Activated CD4-positive, alpha-beta T cell treated with anti-CD3 and anti-CD28 coated beads, Interleukin-2, amount 50 U/mL, for 16 hours (primary cell): ENCODE data around the gene EXOC3L4.
A peak's percentile ranks its signal among the peaks of the same experiment; 100 is the strongest.
"Not testable (repeated sequence)": the region's sequence is repeated elsewhere in the genome, so short reads cannot be mapped to it uniquely, and the experiment has no call there.

Source experiments
- DNase-seq: peaks from one replicate; pipeline ENCODE4 v3.0.0-alpha.2; 2020

Gene EXOC3L4

DNA sequence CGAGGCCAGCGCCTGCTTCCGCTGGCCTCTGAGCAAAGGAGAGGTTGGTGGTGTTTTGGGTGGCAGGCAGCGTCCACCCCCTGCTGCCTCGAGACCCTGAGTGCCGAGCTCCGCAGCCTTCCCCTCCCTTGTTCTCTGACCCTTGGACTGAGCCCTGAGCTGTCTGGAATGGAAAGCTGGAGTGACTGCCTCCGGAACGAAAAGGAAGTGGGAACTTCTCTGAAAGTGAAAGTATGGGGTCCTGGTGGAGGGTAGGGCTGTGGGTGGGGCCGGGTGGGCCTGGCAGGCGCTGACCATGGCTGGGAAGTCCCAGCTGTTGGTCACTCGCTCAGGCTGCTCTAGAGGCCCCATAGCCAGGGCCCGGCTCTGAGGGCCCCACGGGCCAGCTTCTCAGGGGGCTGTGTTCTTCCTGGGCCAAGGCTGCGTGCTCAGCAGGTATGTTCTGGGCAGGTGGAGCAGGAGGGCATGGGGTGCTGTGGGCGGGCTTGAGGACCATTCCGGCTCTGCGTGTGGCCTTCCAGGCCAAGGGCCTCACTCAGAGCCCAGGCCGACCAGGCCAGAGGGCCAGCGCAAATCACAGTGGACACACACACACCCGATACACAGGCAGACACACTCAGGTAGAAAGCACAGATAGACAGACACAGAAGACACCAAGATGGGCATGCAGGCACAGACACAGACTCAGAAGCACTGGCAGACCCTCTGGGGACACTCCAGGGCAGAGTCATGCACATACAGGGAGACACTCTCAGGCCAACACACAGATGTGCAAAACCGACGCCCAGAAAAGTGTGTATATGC is at the start of gene EXOC3L4:
Gene EXOC3L4, plus strand, starts transcription at position 320 of the 804 bp plus-strand sequence. CDS start 5,495 bp downstream, outside the sequence.
- DNase-seq: no peak

DNA sequence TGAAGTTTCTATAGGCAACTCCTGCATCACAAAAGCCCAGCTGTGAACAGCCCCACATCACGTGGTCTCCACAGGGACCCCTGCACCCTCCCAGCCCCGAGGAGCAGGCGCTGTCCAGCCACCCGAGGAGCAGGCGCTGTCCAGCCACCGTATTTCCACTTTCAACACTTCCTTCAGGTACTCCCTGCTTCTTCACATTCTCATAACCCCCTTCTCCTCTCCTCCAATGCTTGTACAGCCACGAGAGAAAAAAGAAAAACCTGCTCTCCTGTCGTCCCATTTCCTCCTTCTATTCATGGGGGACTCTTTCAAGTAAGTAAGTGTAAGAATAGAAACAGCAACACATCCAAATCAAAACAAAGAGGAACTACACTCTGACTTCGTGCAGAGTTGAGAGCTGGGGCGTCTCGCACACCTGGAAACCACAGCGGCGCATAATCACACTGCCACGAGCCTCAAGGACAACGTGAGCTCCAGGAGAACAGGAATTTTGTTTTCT is 49.1 kb upstream of the EXOC3L4 start:
- no peak for DNase-seq

DNA sequence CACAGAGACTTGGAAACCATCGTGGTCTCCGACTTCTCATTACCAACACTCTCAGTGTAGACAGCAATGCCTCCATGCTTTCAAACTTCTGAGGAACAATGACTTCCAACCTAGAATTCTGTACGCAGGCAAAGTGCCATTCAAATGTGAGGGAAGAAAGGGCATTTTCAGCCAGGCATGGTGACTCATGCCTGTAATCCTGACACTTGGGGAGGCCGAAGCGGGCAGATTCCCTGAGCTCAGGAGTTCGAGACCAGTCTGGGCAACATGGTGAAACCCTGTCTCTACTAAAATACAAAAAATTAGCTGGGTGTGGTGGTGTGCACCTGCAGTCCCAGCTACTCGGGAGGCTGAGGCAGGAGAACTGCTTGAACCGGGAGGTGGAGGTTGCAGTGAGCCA is 47.1 kb upstream of the EXOC3L4 start:
- not testable (repeated sequence) for DNase-seq

DNA sequence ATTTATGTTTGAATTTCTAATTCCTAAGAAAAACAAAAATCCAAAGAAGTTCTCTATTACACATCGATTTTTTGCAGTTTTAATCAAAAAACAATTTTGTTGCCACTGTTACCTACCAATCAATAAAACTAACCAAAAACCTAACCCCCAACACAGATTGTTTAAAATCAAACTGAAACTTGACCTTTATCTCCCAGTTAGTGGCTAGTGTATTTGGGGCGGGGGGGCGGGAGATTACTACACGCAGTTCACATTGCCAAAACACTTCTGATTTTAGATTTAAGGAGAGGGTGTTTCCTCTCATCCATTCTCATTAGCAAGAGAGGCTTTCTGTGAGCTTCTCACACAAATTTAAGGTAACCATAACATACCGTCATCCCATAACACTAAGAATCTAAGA is 43.6 kb upstream of the EXOC3L4 start:
- no peak for DNase-seq

DNA sequence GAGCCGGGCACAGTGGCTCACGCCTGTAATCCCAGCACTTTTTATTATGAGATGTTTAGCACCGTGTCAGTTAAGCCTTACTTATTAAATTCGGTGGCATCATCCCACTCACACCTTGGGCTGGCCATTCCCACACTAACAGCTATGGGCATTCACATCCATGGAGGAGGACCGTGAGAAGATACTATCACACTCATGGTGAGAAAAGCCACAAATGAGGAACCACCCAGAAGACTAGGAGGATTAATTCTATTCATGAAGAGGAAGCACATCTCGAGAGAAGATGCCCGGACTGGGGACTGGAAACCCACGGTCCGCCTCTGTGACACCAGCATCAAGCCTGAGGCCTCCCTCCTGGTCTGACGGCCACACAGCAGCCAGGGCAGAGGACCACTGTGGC is 42.1 kb upstream of the EXOC3L4 start:
- no peak for DNase-seq

DNA sequence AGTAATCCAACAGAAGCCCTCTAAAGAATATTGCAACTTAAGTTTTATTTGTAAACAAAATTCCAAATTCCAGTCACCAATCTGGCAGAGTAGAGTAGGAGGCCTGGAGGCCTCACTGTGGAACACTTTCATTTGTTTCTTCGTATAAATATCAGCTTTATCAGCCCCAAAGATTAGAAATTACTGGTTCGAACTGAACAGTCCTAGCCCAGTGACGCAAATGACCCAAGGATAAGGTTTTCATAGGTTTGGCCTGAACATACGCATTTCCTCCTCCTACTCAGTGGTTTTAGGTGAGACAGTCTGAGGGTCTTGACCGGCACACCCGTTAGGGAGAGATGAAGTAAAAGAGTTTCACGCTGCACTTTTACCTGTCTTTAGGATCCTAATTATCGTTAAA is 38.8 kb upstream of the EXOC3L4 start:
- no peak for DNase-seq

DNA sequence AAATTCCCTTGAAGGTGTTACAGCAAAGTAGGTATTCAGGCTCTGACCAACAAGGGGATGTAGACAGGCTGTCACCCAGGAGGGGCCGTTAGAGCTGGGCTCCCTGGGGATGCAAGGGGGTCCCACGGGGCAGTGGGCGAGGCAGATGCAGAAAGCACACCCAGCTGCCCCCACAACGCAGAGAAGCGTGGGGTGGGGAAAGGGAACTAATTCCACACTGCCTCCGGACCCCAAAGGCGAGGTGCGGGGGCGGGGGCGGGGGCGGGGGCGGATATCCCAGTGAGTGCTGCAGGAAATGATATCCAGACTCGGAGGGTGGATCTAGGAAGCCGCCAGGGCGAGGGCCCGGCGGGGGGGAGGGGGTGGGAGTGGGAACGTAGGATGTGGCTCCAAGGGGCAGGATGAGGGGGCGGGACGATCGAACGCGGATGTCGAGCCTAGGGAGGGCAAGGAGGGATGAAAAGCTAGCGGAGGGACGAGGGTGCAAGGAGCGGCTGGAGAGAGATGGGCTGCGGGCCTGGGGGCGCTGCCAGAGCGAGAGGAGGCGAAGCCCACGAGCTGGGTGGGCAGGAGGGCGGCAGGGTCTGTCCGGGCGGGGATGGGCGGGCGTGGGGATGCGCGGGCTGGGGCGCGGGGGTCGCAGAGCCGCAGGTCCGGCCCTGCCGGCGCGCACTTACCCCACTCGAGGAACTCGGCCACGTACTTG is 38.0 kb upstream of the EXOC3L4 start:
- DNase-seq: no peak

DNA sequence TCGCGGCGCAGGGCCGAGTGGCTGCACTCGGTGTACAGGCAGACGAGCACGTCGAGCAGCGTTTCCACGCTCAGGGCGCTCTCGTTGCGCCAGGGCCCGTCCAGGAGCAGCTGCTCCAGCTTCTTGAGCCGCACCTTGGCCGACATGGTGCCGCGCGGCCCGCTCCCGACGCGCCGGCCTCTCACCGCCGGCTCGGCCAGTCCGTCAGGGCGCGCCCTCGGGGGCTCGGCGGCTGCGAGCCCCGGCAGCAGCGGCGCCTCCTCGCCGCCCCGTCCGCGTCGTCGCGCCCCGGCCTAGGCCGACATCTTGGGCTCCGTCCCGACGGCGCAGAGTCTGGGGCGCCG is 37.5 kb upstream of the EXOC3L4 start:
- peak; percentile 6 for DNase-seq

DNA sequence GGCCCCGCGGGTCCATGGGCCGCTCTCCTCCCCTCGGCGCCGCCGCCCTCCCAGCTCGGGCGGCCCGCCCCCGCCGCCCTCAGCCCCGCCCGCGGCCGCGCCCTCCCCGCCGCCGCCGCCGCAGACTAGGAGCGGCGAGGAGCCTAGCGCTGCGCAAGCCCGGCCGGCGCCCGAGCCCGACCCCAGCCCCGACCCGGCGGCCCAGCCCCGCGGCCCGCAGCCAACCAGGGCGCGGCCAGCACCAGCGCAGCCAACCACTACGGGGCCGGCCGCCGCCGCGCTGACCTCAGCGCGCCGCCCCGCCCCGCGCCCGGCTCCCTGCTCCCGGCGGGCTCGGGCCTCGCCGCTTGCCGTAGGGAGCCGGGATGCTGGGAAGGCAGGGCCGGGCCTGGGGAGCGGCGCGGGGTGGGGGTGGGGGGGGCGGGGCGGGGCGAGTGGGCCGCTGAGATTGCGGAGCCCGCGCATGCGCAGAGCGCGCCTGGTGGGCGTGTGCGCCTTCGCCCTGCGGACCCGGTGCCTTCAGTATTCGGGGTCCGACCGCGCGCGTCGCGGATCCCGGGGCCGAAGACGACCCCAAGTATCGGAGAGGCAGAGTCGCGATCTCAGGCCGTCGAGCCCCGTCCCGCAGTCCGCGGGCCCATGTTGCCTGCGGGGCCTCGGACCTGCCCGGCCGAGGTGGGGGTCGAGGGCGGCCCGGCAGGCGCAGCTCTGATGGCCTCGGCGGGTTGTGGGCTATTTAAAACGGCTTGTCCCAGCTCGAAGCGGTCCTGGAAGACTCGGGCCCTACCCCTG is 37.0 kb upstream of the EXOC3L4 start, which contains the start of gene CDC42BPB:
Gene CDC42BPB, minus strand, starts transcription at position 178 of the 792 bp plus-strand sequence. CDS start 376 bp downstream, outside the sequence.
- DNase-seq: peak; percentile 72

DNA sequence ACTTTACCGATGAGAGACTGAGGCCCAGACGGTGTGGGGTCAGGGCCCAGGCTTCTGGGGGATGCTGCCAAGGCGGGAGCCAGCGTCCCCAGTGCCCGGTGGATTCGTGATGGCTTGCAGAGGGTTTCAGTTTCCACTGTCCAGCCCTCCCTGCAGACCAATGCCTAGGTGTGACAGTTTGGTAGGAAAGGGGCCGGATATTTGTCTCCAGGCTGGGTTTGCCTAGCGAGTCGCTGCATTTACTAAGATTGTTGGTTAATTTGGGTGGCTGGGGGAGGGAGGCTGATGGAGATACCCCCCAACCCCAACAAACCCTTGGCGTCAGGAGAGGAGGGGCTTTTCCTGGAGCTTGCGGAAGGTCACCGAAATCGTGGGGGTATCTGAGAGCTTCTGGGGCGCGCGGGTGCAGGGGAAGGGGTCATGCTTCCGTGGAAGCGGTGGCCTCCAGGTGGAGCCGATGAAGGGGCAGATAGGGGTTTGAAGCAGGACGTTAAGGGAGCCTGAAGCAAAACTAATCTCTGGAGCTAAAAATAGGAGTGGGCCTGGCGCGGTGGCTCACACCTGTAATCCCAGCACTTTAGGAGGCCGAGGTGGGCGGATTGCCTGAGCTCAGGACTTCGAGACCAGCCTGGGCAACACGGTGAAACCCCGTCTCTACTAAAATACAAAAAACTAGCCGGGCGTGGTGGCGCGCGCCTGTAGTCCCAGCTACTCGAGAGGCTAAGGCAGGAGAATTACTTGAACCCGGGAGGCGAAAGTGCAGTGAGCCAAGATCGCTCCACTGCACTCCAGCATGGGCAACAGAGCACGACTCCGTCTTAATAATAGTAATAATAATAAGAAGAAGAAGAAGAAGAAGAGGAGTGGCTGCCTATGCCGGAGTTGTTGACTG is 36.1 kb upstream of the EXOC3L4 start:
- DNase-seq: no peak

DNA sequence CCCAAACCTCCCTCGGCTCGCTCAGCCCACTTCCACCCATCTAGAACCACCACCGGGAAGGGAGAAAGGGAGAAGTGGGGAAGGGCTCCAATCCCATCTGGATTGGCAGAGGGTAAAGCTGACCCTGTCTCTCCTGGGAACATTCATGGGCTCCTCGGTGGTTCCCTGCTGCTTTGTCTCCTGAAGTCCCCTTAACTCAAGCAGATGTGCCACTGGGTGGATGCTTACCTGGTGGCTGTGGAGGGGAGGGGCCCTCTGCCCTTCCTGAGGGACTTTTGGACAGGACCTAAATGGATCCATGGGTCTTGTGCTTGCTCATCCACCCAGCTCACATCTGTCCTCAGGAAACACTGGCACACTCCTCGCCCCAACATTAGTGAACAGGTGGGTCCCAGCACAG is 35.0 kb upstream of the EXOC3L4 start:
- no peak for DNase-seq

DNA sequence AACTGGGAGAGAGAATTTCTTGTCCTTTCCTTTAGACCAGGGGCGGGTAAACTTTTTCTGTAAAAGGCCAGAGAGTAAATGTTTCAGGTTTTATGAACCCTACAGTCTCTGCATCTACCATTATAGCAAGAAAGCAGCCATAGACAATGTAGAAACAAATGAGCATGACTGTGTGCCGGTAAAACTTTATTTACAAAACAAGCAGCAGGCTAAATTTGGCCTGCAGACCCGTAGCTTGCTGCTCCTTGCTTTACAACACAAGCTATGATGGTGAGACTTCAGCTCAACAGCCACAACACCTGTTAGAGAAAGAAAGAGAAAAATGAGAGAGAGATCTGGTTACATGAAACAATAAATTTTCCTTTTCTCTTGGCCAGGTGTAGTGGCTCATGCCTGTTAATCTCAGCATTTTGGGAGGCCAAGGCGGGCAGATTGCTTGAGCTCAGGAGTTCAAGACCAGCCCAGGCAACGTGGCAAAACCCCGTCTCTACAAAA is 33.0 kb upstream of the EXOC3L4 start:
- no peak for DNase-seq

DNA sequence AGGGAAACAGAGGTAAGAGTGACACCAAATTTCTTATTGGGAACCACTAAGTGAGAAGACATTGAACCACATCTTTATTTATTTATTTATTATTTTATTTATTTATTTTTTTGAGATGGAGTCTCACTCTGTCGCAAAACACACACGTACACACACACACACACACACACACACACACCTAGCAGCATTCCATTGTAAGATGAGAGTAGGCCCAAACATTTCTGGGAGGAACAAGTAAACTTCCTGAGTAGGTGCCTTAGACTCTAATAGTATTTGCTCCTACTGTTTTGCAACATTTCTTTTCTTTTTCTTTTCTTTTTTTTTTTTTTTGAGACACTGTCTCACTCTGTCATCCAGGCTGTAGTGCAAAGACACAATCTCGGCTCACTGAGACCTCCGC is 30.1 kb upstream of the EXOC3L4 start:
- DNase-seq: no peak

DNA sequence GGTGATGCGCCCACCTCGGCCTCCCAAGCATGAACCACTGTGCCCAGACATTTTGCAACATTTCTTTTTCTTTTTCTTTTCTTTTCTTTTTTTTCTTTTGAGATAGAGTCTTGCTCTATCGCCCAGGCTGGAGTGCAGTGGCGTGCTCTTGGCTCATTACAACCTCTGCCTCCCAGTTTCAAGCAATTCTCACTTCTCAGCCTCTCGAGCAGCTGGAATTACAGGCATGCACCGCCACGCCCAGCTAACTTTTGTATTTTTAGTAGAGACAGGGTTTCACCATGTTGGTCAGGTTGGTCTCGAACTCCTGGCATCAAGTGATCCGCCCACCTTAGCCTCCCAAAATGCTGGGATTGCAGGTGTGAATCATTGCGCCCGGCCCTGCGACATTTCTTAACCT is 29.5 kb upstream of the EXOC3L4 start:
- DNase-seq: no peak

DNA sequence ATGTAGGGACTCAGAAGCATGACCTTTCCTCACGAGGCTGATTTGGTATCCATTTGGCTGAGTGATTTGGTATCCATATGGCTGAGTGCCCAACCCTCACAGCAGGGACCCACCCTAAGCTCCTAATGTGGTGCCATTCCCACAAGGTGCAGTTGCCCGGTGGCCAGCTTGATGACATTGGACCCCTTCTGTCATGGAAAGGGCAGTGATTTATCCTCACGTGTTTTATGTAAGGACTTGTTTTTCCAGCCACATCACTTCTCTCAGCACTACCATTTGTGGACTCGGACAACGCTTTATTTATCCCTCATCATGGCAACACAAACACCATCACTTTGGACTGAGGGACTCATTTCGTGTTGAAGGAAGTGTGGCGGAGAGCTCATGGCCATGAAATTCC is 28.7 kb upstream of the EXOC3L4 start:
- no peak for DNase-seq

DNA sequence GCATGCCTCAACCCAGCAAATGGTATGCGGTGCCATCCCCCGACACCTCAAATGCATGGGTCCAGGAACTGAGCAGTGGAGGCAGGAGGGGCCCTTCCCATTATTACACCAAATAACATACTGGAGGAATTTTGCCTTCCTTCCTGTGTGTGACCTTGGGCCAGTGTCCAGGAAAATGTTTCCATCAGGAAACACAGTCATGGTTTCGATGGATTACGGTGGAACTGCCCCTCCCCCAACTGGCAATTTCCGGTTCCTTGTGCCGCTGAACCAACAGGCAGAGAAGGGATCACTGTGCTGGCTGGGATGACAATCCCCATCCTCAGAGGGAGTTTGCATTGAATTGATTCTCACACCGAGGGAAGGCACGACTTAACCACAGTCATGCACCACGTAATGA is 28.1 kb upstream of the EXOC3L4 start:
- no peak for DNase-seq

DNA sequence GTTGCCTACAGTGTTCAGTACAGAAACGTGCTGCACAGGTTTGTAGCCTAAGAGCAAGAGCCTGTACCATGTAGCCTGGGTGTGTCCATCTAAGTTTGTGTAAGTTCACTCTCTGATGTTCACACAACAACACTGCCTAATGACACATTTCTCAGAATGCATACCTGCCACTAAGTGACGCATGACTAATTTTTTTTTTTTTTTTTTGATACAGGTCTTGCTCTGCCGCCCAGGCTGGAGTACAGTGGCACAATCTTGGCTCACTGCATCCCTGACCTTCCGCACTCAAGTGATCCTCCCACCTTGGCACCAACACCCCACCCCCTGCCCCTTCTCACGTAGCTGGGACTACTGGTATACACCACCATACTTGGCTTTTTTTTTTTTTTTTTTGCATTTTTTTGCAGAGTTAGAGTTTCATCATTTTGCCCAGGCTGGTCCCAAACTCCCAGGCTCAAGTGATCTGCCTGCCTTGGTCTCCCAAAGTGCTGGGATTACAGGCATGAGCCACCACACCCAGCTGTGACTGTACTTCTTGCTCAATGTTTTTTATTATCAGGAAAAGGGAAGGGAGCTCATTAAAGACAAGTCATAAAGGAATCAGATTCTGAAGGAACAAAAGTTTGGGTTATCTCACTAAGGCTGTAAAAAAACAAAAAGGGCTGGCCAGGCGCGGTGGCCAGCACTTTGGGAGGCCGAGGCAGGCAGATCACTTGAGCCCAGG is 27.1 kb upstream of the EXOC3L4 start:
- no peak for DNase-seq

DNA sequence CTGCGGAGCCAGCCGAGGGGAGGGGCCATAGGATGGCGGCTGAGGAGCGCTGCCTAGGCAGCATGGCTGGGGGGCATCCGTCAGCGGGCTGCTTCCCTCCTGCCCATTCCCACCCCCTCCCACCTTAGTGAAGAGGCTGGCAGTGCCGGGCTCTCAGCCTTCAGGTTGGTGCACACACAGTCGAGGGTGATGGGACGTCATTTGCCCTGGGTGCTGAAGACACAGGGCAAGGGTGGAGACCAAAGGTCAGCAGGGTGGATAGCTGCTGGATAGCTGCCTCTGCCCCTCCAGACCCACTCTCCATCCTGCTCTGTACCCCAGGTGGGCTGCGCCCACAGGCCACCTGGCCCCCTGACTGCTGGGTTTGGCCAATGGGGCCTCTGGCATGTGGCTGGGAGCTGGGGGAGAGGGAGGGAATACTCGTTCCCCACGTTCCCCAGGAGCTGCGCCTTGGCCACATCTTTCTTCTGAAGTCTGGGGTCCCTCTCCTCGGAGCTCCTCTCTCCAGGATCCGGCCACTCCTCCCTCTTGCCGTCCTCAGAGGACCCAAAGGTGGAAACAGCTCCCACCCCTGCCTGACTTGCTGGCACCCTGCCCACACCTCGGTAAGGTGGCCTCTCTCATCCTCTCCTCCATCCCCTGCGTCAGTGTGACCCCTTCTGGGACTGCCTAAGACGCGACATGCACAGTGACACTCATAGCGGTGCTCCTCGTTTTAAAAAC is 26.0 kb upstream of the EXOC3L4 start:
- DNase-seq: no peak

DNA sequence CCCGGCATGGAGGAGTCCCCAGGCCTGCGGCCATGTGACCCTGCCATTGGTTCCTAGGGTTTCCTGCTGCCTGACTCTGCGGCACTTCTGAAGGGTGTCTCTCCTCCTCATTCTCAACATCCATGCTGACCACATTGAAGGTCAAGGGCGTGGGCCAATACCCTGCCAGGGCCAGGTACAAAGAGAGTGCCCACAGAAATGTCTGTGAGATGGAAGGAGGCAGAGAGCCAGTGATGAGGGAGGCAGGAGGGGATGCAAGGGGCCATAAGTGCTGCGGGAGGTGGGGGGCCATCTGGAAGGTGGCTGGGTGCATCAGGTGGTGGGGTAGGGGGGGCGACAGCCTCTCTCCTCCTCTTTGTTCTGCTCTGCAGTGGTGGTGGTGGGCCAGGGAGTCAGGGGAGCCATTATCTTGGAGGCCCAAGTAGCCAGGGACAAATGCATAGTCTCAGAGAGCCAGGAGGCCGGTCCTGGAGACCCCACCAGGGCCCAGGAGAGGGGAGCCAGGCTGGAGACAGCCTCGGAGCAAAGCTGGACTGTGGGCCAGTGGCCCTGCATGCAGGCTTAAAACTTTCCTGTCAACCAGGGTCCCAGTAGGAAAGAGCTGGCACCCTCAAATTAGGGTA is 24.2 kb upstream of the EXOC3L4 start:
- DNase-seq: no peak

DNA sequence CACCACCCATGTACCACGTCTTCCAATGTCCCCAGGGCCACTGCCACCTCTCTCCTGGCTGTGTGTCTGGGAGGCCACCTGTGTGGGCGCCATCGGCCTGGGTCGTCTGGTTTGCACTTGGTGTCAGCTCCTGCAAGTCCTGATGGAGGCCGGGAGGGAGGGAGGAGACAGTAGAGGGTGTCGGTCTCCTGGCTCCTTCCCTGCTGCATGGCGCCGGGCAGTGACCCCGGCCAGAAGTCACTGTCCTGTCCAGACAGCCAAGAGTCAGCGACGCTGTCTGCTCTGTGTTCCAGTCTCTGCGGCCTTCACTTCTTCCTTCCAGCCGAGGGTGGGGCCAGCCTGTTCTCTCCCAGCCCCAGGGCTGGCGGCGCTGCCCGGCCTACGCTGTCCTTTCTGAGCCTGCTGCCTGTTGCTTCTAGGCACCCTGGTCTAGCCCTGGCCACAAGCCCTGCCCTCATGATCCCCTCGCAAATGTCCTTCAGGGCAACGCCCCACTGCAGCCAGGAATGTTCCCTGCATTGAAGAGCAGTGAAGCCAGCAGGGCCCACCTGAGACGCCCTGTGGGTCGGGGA is 23.5 kb upstream of the EXOC3L4 start:
- no peak for DNase-seq
